Keratinocyte (primary cell): ENCODE data around the gene YEATS4.

Experiments
- CTCF ChIP-seq, 3 experiments: IDR thresholded peaks in 1 of 3; conservative IDR thresholded peaks in 1 of 3; optimal IDR thresholded peaks in 1 of 3; 2 replicates in 2 of 3; 3 replicates in 1 of 3; pipeline versions ENCODE3 to v1.5.1; 2011; ENCODE audit warnings: low read length in 3 of 3, mild to moderate bottlenecking in 3 of 3, moderate library complexity in 2 of 3, control low read depth in 1 of 3, inconsistent platforms in 1 of 3; ENCODE audit not compliant: insufficient read depth in 2 of 3; ENCODE audit errors: extremely low read depth in 1 of 3
- EZH2 ChIP-seq: IDR thresholded peaks from one replicate; pipeline ENCODE4 v1.6.1; 2012; ENCODE audit warnings: inconsistent platforms, mild to moderate bottlenecking, low read length, moderate library complexity

- TF ChIP-seq CTCF (optimal IDR thresholded peaks at IDR 0.05 in 1 of 3, IDR thresholded peaks at IDR 0.05 in 1 of 3, conservative IDR thresholded peaks at IDR 0.05 in 1 of 3; ENCODE audit: extremely low read depth in 1 of 3, insufficient read depth in 2 of 3, low read length in 3 of 3), result no peak
- no peak for TF ChIP-seq EZH2
Observed at GRCh38 chr12:69345077-69345476, 14.5 kb upstream of the YEATS4 start.
